Skin epidermis (tissue), 12 donors: ENCODE data around the gene FBXO17.
A peak's percentile ranks its signal among the peaks of the same experiment; 100 is the strongest.
"Not testable (repeated sequence)": the region's sequence is repeated elsewhere in the genome, so short reads cannot be mapped to it uniquely, and the experiment has no call there.

Source experiments
- H3K27ac ChIP-seq, 21 experiments: fragments of 200-600 bp; sonication (generic) in 11 of 21; one replicate each; pipeline ENCODE4 v1.5.0; 2020; ENCODE audit warnings: mild to moderate bottlenecking in 3 of 21, inconsistent platforms in 2 of 21, moderate library complexity in 2 of 21
- H3K4me3 ChIP-seq, 7 experiments: fragments of 200-600 bp; sonication (generic) in 2 of 7; one replicate each; pipeline ENCODE4 v1.5.0; 2020; ENCODE audit warnings: inconsistent platforms in 2 of 7, mild to moderate bottlenecking in 2 of 7, moderate library complexity in 1 of 7

Gene FBXO17

GRCh38 chr19:38985262-38985661, 9.7 kb upstream of the FBXO17 start:
- no peak overlapping the region for H3K27ac ChIP-seq
- no peak overlapping the region for H3K4me3 ChIP-seq

GRCh38 chr19:38980583-38981374, 5.2 kb upstream of the FBXO17 start:
- no peak overlapping the region for H3K27ac ChIP-seq
- no peak overlapping the region for H3K4me3 ChIP-seq

GRCh38 chr19:38979812-38980211, 4.3 kb upstream of the FBXO17 start:
- no peak overlapping the region for H3K4me3 ChIP-seq

GRCh38 chr19:38978326-38978689, 2.8 kb upstream of the FBXO17 start:
- no peak overlapping the region for H3K27ac ChIP-seq

More at GRCh38 chr19:38979812-38980211, 4.3 kb upstream of the FBXO17 start:
- no peak overlapping the region for H3K27ac ChIP-seq

GRCh38 chr19:38977445-38978325, 2.1 kb upstream of the FBXO17 start:
- Histone ChIP-seq H3K27ac (no peak overlapping the region), H3K4me3 (no peak overlapping the region)

More at GRCh38 chr19:38978326-38978689, 2.8 kb upstream of the FBXO17 start:
- H3K4me3 ChIP-seq = no peak overlapping the region

GRCh38 chr19:38975861-38976271, 324 bp upstream of the FBXO17 start:
- Histone ChIP-seq H3K27ac (peak overlapping the region in 20 of 21 experiments; percentile 72 to 95 (median 83)), H3K4me3 (peak overlapping the region; percentile 34 to 54 (median 43))

GRCh38 chr19:38974624-38975213, 823 bp downstream of the FBXO17 start:
- H3K4me3 ChIP-seq = peak overlapping the region; percentile 34 to 54 (median 43)
- peak overlapping the region in 20 of 21 experiments; percentile 72 to 95 (median 83) for H3K27ac ChIP-seq

- H3K4me3 ChIP-seq = no peak overlapping the region
- no peak overlapping the region for H3K27ac ChIP-seq
These were observed 3.9 kb downstream of the FBXO17 start for GRCh38 chr19:38971672-38972071.

GRCh38 chr19:38970664-38971532, 4.6 kb downstream of the FBXO17 start:
- Histone ChIP-seq H3K27ac (no peak overlapping the region), H3K4me3 (no peak overlapping the region)

GRCh38 chr19:38966149-38966548, 9.4 kb downstream of the FBXO17 start:
- H3K27ac ChIP-seq, H3K4me3 ChIP-seq: not testable (repeated sequence)

GRCh38 chr19:38964738-38965137, 10.8 kb downstream of the FBXO17 start:
- H3K4me3 ChIP-seq = no peak overlapping the region

GRCh38 chr19:38959618-38960017, 15.9 kb downstream of the FBXO17 start:
- no peak overlapping the region for H3K27ac ChIP-seq
- H3K4me3 ChIP-seq = no peak overlapping the region

More at GRCh38 chr19:38964738-38965137, 10.8 kb downstream of the FBXO17 start:
- H3K27ac ChIP-seq = no peak overlapping the region

- Histone ChIP-seq H3K4me3 (no peak overlapping the region), H3K27ac (no peak overlapping the region)
These were observed 17.2 kb downstream of the FBXO17 start for GRCh38 chr19:38958301-38958700.

- Histone ChIP-seq H3K4me3 (no peak overlapping the region), H3K27ac (no peak overlapping the region)
These were observed 19.3 kb downstream of the FBXO17 start for GRCh38 chr19:38956264-38956663.

GRCh38 chr19:38953677-38954076, 21.9 kb downstream of the FBXO17 start:
- H3K4me3 ChIP-seq = no peak overlapping the region
- H3K27ac ChIP-seq = no peak overlapping the region

GRCh38 chr19:38952395-38953165, 23.0 kb downstream of the FBXO17 start:
- Histone ChIP-seq H3K4me3 (no peak overlapping the region), H3K27ac (no peak overlapping the region)

GRCh38 chr19:38951187-38951586, 24.4 kb downstream of the FBXO17 start:
- H3K4me3 ChIP-seq = no peak overlapping the region

GRCh38 chr19:38949580-38950367, 25.8 kb downstream of the FBXO17 start:
- peak overlapping the region in 1 of 21 experiments; percentile 26 for H3K27ac ChIP-seq
- peak overlapping the region; percentile 10 to 41 (median 24) for H3K4me3 ChIP-seq

More at GRCh38 chr19:38951187-38951586, 24.4 kb downstream of the FBXO17 start:
- no peak overlapping the region for H3K27ac ChIP-seq
